Measurements from ENCODE around the gene CST8. TPM values are rescaled to one million over a fixed set of nuclear protein-coding genes. Genes with fewer than 3 reads are reported as not detected.

Gene CST8
- total RNA-seq, 1 donor from 2014 or later: not detected

DNA sequence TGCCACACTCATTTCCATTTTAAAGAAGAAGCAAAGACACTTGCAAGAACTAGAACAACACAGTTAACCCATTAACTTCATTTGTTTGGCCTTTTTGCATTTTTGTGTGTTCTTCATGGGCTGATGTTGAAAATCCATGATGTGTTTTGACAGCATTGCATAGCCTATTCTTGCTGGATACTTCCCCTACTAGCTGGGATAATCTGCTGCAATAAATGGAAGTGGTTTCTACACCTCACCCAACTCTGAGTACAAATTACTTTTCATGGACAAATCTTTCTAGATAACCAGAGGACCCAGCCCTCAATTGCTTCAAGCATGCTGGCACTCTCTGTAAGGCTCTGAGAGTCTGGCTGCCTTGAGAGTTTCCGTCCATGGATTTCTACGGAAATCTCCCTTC lies 50.9 kb downstream of the CST8 start:
- Mint-ChIP-seq H3K27me3 (ENCODE audit: unreplicated experiment) (peaks cover 4% of the 10 kb centered on the region), H3K27ac (ENCODE audit: unreplicated experiment) (no peak overlapping the region), H3K4me1 (ENCODE audit: unreplicated experiment) (no peaks in the 10 kb centered on the region), H3K4me3 (ENCODE audit: unreplicated experiment) (no peak overlapping the region), H3K9me3 (ENCODE audit: unreplicated experiment) (no peaks in the 10 kb centered on the region), H3K36me3 (ENCODE audit: unreplicated experiment) (no peaks in the 10 kb centered on the region)
- DNase-seq (ENCODE audit: extremely low spot score, unreplicated experiment): no peak
- TF ChIP-seq, protein P1, sequence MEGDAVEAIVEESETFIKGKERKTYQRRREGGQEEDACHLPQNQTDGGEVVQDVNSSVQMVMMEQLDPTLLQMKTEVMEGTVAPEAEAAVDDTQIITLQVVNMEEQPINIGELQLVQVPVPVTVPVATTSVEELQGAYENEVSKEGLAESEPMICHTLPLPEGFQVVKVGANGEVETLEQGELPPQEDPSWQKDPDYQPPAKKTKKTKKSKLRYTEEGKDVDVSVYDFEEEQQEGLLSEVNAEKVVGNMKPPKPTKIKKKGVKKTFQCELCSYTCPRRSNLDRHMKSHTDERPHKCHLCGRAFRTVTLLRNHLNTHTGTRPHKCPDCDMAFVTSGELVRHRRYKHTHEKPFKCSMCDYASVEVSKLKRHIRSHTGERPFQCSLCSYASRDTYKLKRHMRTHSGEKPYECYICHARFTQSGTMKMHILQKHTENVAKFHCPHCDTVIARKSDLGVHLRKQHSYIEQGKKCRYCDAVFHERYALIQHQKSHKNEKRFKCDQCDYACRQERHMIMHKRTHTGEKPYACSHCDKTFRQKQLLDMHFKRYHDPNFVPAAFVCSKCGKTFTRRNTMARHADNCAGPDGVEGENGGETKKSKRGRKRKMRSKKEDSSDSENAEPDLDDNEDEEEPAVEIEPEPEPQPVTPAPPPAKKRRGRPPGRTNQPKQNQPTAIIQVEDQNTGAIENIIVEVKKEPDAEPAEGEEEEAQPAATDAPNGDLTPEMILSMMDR (IDR thresholded peaks at IDR 0.05): no peak

DNA sequence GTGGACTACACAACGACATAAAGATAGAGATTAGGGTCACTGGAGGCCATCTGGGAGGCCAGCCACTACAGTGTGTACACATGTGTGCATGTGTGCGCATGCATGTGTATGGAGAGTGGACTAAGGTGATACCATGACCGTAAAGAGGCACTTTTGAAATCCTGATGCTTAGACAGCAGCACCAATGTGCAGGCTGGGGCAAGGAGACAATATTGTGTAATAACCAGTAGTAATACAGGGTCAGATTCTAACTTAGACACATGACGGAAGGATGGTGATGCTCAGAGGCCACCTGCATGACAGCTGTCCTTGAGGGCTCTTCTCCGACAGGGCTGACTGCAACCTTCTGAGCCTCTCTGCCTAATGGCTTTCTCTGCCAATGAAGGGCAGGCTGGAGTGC lies 51.9 kb downstream of the CST8 start:
- no peaks in the 10 kb centered on the region for H3K36me3 Mint-ChIP-seq (ENCODE audit: unreplicated experiment)
- H3K27ac Mint-ChIP-seq (ENCODE audit: unreplicated experiment): no peak overlapping the region
- H3K27me3 Mint-ChIP-seq (ENCODE audit: unreplicated experiment): no peaks in the 10 kb centered on the region
- no peaks in the 10 kb centered on the region for H3K9me3 Mint-ChIP-seq (ENCODE audit: unreplicated experiment)
- no peak overlapping the region for H3K4me3 Mint-ChIP-seq (ENCODE audit: unreplicated experiment)
- no peaks in the 10 kb centered on the region for H3K4me1 Mint-ChIP-seq (ENCODE audit: unreplicated experiment)
- TF ChIP-seq, protein P1 (IDR thresholded peaks at IDR 0.05): no peak
- DNase-seq (ENCODE audit: extremely low spot score, unreplicated experiment): no peak

DNA sequence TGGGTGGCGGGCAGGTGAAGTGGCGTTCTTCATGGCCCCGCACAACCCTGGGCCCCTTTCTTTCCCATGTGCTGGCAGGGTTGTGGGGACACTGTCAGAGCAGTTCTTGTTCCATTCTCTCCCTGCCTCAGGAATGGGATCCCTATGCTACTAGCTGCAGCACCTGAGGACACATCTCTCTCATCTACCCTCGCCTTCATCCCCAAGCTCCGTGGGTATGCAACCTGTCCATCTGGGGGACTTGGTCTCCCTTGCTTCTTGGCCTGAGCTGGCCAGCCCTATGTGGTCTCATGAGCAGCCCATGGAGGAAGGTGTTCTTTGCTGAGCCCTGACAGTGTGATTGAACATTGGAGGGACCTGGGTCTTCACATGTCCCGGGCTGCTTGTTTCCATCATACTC lies 53.2 kb downstream of the CST8 start:
- Mint-ChIP-seq H3K36me3 (ENCODE audit: unreplicated experiment) (no peaks in the 10 kb centered on the region), H3K4me1 (ENCODE audit: unreplicated experiment) (no peaks in the 10 kb centered on the region), H3K9me3 (ENCODE audit: unreplicated experiment) (no peaks in the 10 kb centered on the region), H3K4me3 (ENCODE audit: unreplicated experiment) (no peak overlapping the region), H3K27ac (ENCODE audit: unreplicated experiment) (no peak overlapping the region), H3K27me3 (ENCODE audit: unreplicated experiment) (no peaks in the 10 kb centered on the region)
- TF ChIP-seq, protein P1 (IDR thresholded peaks at IDR 0.05): no peak
- no peak for DNase-seq (ENCODE audit: extremely low spot score, unreplicated experiment)

Other genes starting within 250 kb of the CST8 start
- 12.4 and 14.0 TPM in 2 replicates for gene NXT1, start 140.3 kb upstream of the CST8 start, total RNA-seq
- 14.4 and 16.8 TPM in 2 replicates for gene GZF1, start 128.9 kb upstream of the CST8 start, total RNA-seq
- gene NAPB, start 69.6 kb upstream of the CST8 start, total RNA-seq: 8.8 and 10.5 TPM in 2 replicates
- gene CSTL1, start 51.4 kb upstream of the CST8 start, total RNA-seq: not detected in 2 replicates
- not detected in 2 replicates for gene CST11, start 38.2 kb upstream of the CST8 start, total RNA-seq
- not detected in 2 replicates for gene CST9L, start 77.4 kb downstream of the CST8 start, total RNA-seq
- gene CST9, start 114.8 kb downstream of the CST8 start, total RNA-seq: not detected in 2 replicates
- 705 and 710 TPM in 2 replicates for gene CST3, start 146.8 kb downstream of the CST8 start, total RNA-seq
- not detected in 2 replicates for gene CST4, start 197.9 kb downstream of the CST8 start, total RNA-seq